ENCODE data around the gene BAIAP2L1.
A peak's percentile ranks its signal among the peaks of the same experiment; 100 is the strongest.
"Not testable (repeated sequence)": the region's sequence is repeated elsewhere in the genome, so short reads cannot be mapped to it uniquely, and the experiment has no call there.

BAIAP2L1 gene

DNA sequence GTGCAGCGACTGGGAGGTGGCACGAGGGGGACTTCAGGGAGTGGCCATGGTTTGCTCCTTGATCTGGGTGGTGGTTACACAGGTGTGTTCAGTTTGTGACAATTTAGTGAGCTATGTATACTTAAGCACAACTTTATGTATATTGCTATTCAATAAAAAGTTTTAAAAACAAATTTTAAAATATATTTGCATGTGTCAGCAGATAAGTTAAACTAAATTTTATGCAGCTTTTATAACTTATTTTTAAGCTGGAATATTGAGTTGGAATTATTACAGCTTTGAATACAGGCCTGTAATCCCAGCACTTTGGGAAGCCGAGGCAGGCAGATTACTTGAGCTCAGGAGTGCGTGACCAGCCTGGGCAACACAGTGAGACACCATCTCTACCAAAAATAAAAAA, 5.4 kb downstream of the BAIAP2L1 start:
- DNase-seq (ENCODE audit: extremely low read depth, low read depth) = no peak
- TF ChIP-seq, protein P1, sequence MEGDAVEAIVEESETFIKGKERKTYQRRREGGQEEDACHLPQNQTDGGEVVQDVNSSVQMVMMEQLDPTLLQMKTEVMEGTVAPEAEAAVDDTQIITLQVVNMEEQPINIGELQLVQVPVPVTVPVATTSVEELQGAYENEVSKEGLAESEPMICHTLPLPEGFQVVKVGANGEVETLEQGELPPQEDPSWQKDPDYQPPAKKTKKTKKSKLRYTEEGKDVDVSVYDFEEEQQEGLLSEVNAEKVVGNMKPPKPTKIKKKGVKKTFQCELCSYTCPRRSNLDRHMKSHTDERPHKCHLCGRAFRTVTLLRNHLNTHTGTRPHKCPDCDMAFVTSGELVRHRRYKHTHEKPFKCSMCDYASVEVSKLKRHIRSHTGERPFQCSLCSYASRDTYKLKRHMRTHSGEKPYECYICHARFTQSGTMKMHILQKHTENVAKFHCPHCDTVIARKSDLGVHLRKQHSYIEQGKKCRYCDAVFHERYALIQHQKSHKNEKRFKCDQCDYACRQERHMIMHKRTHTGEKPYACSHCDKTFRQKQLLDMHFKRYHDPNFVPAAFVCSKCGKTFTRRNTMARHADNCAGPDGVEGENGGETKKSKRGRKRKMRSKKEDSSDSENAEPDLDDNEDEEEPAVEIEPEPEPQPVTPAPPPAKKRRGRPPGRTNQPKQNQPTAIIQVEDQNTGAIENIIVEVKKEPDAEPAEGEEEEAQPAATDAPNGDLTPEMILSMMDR (IDR thresholded peaks at IDR 0.05; ENCODE audit: low read depth, low read length) = no peak

- TF ChIP-seq, protein P1 (IDR thresholded peaks at IDR 0.05; ENCODE audit: low read depth, low read length) = no peak
- peak; percentile 54 for DNase-seq (ENCODE audit: extremely low read depth, low read depth)
These were observed 6.5 kb downstream of the BAIAP2L1 start for GRCh38 chr7:98394377-98394836.

- TF ChIP-seq, protein P1 (IDR thresholded peaks at IDR 0.05; ENCODE audit: low read depth, low read length) = no peak
- DNase-seq (ENCODE audit: extremely low read depth, low read depth) = no peak
These were observed 13.2 kb downstream of the BAIAP2L1 start for GRCh38 chr7:98387544-98388226.

DNA sequence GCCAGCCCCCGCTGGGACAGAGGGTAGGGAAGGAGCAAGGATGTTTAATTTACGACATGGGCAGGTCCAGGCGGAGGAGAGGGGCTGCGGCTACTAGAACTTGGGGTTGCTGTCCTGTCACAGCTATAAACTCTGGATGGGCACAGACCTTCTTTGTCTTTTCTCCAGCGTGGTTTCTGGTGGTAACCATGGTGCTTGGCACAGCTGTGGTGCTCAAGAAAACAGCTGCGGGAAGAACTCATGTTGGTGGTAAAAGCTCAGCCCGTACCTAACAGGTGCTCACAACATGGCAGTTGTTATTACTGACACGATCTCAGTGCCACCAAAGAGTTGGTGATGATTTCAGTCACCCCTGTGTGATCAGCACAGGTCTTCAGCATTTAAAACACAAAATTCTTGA, 13.8 kb downstream of the BAIAP2L1 start:
- no peak for DNase-seq (ENCODE audit: extremely low read depth, low read depth)
- TF ChIP-seq, protein P1 (IDR thresholded peaks at IDR 0.05; ENCODE audit: low read depth, low read length) = no peak

DNA sequence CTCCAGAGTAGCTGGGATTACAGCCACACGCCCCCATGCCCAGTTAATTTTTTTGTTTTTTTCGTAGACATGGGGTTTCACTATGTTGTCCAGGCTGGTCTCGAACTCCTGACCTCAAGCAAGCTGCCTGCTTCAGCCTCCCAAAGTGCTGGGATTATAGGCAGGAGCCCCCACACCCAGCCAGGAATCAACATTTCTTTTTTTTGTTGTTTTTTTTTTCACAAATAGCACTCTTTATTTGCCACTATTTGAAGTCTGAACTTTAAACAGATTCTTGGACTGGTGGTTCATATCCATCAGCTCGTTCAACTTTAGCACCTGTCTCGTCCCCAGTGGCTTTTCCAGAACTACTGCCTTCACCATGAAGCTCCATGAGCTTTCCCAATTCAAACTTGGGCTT, 15.4 kb downstream of the BAIAP2L1 start:
- DNase-seq (ENCODE audit: extremely low read depth, low read depth) = not testable (repeated sequence)

DNA sequence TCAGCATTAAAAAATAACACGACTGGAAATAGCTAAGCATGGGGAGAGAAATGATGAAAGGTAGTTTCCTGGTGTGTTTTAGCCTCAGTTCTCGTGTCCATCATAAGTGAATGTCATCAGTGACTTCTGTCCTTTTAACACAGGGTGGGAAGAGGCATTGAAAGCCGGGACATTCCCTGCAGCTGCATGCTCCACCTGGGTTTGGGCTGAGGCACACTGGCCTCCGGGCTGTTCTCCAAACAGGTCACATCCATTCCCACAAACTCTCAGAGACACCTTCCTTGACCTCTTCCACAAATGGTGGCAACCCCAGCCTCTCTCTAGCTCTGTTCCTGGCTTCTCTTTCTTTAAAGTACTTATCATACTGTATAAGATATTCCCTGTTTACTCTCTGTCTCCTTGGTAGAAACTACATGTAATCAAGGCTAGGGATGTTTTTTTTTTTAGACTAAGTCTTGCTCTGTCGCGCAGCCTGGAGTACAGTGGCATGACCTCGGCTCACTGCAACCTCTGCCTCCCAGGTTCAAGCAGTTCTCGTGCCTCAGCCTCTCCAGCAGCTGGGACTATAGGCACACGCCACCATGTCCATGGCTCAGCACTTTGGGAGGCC, 22.6 kb downstream of the BAIAP2L1 start:
- TF ChIP-seq, protein P1 (IDR thresholded peaks at IDR 0.05; ENCODE audit: low read depth, low read length) = no peak
- no peak for DNase-seq (ENCODE audit: extremely low read depth, low read depth)

GRCh38 chr7:98376711-98377110, 24.2 kb downstream of the BAIAP2L1 start:
- no peak for DNase-seq (ENCODE audit: extremely low read depth, low read depth)
- TF ChIP-seq, protein P1 (IDR thresholded peaks at IDR 0.05; ENCODE audit: low read depth, low read length) = no peak

Measured in AG09319 (cell line).